Erythroblast (primary cell): ENCODE data around the gene C1orf174.

Source experiments
- DNase-seq, 2 experiments: peaks; one replicate each; lab custom pipeline; 2025; lab: John Stamatoyannopoulos, UW
- GATA1 ChIP-seq: IDR thresholded peaks from 2 replicates; pipeline ENCODE4 v1.6.1; 2011; ENCODE audit warnings: low read depth, mild to moderate bottlenecking, control low read depth, low read length, moderate library complexity
- POLR2A ChIP-seq: IDR thresholded peaks from 2 replicates; pipeline ENCODE4 v1.6.1; 2011; ENCODE audit warnings: mild to moderate bottlenecking, low read length

C1orf174 gene

DNA sequence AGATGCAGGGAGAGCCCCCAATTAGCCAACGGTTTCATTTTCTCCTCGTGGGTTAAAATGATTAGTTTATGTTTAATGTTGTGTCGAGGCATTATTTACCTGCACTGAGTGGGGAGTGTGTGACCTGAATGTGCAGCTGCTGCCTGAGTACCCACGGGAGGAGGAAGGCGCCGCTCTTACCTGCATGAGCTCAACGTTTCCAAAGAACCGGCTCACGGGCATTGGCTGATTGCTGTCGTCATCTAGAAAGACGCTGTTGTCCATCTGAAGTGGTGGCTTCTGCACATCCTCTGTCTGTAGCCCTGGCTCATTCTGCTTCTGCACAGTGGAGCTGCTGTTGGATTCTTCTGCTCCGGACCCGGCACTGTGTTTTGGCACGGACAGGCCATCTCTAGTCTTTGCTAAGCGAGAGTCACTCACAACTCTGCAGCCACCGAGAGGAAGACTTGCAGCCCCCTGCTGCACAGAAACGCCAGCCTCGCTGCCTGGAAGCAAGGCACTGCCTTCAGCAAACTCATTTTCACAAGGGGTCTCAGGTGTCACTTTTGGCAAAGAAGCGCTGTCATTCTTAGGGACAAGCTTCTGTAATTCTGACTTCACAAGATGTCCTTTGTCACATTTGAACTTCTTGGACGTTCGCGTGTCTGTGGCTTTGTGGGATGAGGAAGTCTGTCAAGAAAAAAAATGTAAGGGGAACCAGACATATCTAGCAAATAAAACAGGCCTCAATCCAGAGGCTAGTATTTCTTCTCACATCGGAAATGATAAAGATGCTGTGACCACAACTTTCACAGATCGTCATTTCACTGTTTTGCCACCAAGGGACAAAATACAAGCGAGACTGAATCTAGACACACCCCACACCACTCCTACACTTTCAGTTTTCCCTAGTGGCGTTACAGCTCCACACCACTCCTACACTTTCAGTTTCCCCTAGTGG, 9.4 kb downstream of the C1orf174 start:
- no peak for DNase-seq
- no peak for TF ChIP-seq GATA1
- TF ChIP-seq POLR2A = no peak

DNA sequence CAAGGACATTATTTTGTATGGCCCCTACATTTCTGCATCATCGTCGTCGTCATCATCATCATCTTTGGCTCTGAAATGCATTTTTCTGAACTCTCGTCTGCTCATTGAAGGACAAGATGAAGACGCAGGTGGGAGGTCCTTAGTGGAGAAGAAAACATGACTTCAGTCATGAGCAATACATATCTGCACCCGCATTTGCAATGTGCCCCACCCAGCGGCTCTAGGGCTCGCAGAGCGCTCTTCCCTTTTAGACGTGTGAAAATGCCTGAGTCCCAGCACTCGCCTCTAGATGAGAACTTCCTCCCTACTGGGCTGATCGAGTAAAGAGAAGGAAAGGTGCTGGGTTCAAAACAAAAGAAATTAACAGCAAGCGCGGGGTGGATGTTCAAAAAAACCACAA, 10.1 kb downstream of the C1orf174 start:
- TF ChIP-seq POLR2A (no peak), GATA1 (no peak)
- DNase-seq = no peak

DNA sequence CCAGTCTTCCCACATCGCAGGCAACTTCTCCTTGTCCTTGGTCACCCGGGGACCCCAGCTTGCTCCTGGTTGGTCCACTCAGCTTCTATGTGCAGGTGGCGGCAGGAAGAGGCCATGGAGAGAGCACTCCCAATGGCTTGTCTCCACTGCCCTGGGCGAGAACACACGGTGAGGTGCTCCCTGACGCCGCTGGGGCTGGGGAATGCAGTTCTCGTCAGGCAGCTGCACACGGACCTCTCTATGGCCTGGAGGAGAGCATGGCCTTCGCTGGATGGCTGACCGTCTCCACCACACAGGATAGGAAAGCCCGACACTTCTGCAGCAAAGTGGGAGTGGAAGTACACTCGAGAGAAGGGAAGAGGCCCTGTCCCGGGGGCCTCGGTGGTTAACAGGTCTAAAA, 11.8 kb downstream of the C1orf174 start:
- TF ChIP-seq GATA1 (no peak), POLR2A (no peak)
- DNase-seq = no peak

DNA sequence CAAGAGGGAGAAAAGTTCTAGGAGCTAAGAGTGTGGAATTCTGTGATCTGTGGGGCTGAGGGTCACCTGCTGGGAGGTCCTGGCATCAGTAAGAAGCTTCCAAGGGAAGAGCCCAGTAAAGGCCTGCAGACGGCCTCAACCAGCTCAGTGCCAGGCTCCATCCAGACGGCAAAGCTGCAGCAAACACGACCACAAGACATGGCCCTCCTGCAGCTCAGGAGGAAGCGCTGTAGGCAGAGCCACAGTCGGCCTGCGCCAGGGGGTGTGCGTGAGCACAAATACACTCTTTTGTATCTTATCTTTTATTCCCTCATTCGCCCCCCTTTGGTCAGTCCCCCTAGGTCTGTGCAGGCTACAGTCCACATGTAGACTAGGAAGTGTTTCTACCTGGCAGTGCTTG, 13.4 kb downstream of the C1orf174 start:
- TF ChIP-seq POLR2A (no peak), GATA1 (no peak)
- no peak for DNase-seq

DNA sequence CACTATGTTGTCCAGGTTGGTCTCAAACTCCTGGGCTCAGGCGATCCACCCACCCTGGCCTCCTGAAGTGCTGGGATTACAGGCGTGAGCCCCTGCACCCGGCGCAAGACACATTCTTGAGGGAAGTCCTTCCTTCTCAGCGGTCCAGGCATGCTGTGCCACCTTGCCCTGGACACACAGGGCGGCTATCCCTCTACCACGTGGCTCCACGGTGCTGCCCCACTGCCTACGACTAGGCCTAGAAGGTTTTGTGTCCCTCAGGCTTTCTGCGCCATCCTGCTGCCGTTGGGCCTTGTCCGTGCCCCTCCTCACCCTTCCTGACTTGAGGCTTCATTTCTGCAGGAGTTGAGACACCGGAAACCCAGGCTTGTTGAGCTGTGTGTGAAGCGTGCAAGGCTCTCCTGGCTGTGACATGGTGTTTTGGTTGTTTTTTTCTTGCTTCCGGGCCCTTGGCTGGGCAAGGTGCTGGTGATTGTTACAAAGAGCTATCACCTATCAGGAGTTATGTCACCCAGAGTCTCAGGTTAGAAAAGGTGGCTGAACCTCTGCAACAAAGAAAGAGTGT, 13.9 kb downstream of the C1orf174 start:
- TF ChIP-seq POLR2A (no peak), GATA1 (no peak)
- DNase-seq = no peak

DNA sequence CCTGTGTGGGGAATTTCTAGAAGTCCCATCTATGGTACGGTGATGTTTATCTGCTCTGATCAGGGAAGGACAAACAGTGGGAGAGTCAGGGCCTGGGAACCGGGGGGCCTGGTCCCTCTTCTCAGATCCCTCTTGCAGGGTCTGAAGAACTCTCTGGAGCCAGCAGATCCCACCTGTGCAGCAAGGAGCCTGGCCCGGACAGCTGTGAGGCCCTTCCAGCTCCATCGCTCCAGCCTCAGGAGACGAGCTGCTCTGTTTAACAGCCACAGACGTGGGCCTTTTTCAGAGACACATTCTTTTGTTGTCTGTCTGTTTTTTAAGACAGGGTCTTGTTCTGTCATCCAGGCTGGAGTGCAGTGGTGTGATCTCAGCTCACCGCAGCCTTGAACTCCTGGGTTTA, 14.5 kb downstream of the C1orf174 start:
- TF ChIP-seq GATA1 (no peak), POLR2A (no peak)
- DNase-seq = no peak

DNA sequence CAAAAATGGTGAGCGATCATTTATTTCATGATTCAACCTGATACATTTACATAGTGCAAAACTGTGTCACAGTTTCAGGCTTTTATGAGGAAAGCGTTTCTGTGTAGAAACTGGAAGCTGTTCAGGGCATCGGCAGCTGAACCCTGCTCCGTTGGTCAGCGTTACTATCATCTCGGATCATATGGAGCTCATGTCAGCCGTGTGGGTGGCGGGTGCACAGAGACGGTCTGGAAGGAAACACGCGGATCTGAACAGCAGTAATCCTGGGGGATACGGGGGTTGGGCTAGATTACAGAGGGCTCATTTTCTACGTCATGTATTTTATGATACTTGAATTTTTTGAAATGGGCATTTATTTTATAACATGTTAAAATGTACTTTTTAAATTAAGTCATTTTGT, 15.1 kb downstream of the C1orf174 start:
- no peak for DNase-seq
- TF ChIP-seq POLR2A = no peak
- no peak for TF ChIP-seq GATA1

DNA sequence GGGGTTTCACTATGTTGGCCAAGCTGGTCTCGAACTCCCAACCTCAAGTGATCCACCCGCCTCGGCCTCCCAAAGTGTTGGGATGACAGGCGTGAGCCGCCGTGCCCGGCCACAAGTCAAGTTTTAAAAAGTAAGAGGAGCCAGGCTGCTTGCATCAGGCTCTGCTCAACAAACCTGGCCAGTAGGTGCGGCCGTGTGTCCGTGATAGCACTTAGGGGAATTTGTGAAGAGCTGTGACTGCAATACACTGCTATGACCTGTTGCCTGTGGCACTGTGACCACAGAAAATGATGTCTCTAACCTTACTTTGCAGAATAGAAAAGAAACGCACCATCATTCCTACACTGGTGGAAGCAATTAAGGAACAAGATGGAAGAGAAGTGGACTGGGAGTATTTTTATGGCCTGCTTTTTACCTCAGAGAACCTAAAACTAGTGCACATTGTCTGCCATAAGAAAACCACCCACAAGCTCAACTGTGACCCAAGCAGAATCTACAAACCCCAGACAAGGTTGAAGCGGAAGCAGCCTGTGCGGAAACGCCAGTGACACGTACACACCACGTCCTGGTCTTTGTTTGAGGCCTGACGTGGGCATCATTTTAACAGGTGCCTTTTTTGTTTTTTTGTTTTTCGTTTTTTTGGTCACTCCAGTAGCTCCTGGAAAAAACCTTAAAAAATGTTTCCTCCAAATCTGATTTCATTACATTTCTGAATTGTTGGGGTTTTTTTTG, 16.7 kb downstream of the C1orf174 start:
- TF ChIP-seq POLR2A (no peak), GATA1 (no peak)
- no peak for DNase-seq

DNA sequence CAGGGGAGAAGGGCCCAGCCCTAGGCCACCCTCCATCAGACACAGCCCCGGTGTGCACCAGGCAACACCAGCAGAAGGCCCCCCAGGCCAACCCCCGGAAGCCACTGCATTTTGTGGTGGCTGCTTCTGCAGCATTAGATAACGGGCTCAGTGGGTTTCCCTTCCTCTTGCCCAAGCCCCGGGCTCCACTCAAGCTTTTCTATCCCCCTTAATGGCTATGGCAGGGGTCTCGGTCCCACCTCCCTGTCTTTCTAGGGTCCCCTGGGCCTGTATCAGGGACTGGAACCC, 18.9 kb downstream of the C1orf174 start:
- TF ChIP-seq POLR2A (no peak), GATA1 (no peak)
- no peak for DNase-seq

DNA sequence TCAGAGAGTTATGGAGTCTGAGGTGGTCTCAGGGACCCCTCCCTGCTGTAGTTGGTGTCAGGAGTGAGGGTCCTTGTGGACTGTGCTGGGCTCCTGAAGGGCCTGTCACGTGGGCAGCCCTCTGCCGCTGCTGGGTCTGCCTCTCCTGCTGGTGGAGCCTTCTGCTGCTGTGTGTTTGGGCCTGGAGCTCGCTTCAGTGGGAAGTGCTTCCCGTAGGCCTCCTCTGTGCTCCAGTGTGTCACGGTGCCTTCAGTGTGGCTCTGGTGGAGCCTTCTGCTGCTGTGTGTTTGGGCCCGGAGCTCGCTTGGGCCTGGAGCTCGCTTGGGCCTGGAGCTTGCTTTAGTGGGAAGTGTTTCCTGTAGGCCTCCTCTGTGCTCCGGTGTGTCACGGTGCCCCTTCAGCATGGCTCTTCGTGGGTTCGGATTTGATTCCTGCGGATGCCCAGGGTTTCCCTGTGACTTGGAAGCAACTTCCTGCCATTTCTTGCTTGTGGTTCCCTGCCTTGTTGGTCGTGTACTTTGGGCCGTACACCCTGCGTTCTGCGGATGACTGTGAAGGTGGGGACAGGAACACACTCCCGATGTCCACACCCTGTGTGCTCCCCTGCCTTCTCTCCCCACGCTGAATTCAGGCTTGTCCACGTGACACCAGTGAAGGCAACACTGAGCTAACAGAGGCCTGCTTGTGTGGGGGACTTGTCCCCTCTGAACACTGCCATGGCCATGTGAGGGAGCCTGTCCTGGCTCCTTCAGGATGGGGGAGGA, 19.5 kb downstream of the C1orf174 start:
- no peak for DNase-seq
- TF ChIP-seq POLR2A (no peak), GATA1 (no peak)

DNA sequence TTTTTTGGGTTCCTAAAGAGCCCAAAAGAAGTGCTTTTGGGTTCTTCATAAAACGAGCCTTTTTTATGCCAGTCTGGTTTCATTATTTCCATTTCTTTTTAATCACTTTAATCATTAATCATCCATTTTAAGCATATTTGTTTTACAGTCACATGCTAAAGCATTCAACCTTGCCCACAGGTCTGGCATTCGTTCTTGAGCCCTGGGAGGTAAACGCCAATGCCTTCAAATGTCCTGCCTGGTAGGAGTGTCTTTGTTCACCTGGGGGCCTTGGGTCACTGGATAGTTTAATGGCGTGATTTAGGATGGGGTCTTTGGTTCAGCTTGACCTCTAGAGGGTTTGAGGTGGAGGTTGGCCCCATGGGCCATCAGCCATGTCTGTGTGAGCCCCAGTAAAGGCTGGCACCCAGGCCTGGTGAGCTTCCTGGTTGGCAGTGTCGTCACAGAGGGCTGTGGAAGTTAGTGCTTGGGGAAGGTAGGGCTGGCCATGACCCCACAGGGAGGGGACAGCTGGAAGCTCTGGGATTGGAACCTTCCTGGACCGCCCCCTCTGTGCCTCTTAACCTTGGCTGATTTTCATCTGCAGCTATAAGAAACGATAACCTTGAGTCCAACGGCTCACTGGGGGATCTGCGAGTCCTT, 20.2 kb downstream of the C1orf174 start:
- TF ChIP-seq GATA1 (no peak), POLR2A (no peak)
- no peak for DNase-seq

DNA sequence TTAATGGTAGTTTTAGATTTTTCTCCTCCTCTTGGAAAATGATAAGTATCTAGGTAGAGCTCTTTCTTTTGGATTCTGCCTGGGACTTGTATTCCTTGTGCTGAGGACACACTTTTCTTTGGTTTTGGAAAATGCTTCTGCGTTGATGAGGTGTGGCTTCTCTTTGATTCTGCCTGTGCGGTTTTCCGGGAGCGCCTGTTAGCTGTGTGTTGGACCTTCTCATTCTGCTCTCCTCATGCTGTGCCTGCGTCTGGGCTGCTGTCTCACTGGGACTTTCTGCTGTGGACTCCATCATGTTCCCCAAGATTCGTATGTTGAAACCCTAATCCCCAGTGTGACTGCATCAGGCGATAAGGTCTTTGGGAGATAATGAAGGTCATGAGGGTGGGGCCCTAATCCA, 21.0 kb downstream of the C1orf174 start:
- TF ChIP-seq GATA1 = no peak
- TF ChIP-seq POLR2A = no peak
- DNase-seq = peak; percentile 19 to 27

DNA sequence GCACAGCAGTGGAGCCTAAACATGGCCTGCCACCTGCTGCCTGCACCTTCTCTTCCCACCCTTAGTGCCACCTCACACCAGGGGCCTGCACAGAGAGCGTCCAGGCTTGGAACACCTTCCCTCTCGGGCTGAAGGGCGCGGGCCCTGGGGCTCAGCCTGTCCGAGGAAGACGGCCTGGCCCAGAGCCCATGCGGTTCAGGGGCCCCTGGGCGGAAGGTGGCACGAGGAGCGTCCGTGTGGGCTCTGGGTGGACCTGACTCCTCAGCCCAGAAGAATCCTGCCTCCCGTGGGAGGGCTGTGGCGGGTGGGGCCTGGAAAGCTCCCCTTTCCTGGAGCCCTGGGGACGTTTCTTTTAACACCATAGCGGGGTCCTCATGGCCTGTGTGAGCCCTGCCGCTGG, 23.4 kb downstream of the C1orf174 start:
- DNase-seq = no peak
- TF ChIP-seq POLR2A = no peak
- TF ChIP-seq GATA1 = no peak

DNA sequence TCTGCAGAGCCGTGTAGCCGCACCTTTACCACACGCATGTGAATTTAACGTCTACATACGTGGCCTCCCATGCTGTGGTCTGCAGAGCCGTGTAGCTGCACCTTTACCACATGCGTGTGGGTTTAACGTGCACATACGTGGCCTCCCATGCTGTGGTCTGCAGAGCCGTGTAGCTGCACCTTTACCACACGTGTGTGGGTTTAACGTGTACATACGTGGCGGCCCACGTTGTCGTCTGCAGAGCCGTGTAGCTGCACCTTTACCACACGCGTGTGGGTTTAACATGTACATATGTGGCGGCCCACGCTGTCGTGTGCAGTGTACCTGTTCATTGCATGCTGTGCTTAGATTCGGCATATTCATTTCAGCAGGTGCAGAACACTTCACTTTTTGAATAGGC, 25.3 kb downstream of the C1orf174 start:
- TF ChIP-seq GATA1 = no peak
- TF ChIP-seq POLR2A = no peak
- DNase-seq = no peak
